ENCODE measurements around the gene DNM3.

Gene DNM3

DNA sequence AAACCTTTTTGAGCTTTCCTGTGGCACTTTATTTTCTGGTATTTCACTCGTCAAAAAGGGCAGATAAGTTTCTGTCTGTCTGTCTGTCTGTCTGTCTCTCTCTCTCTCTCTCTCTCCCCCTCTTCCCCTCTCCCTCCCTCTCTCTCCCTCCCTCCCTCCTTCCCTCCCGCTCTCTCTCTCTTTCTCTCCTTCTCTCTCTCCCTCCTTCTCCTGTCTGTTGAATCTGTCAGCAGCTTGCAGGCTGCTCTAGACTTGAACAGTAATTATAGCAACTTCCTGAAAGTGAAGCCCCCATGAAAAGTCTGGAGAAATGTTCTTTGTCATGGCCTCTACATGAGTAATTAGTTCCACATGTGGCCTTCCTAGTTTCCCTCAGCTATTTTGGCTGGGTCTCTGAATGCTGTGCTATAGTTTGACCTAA lies 303.9 kb downstream of the DNM3 start:
- Histone ChIP-seq H3K4me3 (ENCODE audit: low read depth in 1 of 2, low read length in 2 of 2) (peak overlapping the region; percentile 64 to 93), H3K9me3 (ENCODE audit: low read length) (no peaks in the 10 kb centered on the region), H3K4me1 (ENCODE audit: insufficient read depth, low read length) (peaks cover 6% of the 10 kb centered on the region), H3K27ac (ENCODE audit: low read depth, low read length) (peak overlapping the region; percentile 96), H3K27me3 (ENCODE audit: control insufficient read depth in 1 of 2, insufficient read depth in 2 of 2, low read length in 2 of 2) (no peaks in the 10 kb centered on the region), H3K36me3 (ENCODE audit: insufficient read depth, low read length) (no peaks in the 10 kb centered on the region), H3K9ac (ENCODE audit: low read length) (peak overlapping the region; percentile 91)

DNA sequence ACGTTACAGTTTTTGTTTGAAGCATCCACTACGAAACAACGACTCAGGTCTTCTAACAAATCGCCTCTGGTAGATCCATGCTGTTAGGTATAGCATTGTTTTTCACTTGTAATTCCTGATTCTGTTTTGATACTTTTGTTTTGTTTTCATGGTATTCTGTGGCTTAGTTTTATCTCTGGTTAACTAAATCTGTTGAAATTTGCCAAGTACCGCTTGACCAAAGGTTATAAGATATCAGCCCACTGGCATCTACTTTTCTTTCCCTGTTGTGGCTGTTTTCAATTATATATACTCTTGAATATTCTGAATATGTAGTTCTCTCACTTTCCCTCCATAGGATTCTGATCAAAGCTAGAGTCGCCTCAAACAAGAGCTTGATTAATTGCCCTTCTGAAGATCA lies 304.4 kb downstream of the DNM3 start:
- Histone ChIP-seq H3K27ac (ENCODE audit: low read depth, low read length) (peak overlapping the region; percentile 96), H3K4me1 (ENCODE audit: insufficient read depth, low read length) (peaks cover 9% of the 10 kb centered on the region), H3K4me3 (ENCODE audit: low read depth in 1 of 2, low read length in 2 of 2) (peak overlapping the region in 1 of 2 donors; percentile 93), H3K36me3 (ENCODE audit: insufficient read depth, low read length) (no peaks in the 10 kb centered on the region), H3K27me3 (ENCODE audit: control insufficient read depth in 1 of 2, insufficient read depth in 2 of 2, low read length in 2 of 2) (no peaks in the 10 kb centered on the region), H3K9ac (ENCODE audit: low read length) (peak overlapping the region; percentile 91), H3K9me3 (ENCODE audit: low read length) (no peaks in the 10 kb centered on the region)

DNA sequence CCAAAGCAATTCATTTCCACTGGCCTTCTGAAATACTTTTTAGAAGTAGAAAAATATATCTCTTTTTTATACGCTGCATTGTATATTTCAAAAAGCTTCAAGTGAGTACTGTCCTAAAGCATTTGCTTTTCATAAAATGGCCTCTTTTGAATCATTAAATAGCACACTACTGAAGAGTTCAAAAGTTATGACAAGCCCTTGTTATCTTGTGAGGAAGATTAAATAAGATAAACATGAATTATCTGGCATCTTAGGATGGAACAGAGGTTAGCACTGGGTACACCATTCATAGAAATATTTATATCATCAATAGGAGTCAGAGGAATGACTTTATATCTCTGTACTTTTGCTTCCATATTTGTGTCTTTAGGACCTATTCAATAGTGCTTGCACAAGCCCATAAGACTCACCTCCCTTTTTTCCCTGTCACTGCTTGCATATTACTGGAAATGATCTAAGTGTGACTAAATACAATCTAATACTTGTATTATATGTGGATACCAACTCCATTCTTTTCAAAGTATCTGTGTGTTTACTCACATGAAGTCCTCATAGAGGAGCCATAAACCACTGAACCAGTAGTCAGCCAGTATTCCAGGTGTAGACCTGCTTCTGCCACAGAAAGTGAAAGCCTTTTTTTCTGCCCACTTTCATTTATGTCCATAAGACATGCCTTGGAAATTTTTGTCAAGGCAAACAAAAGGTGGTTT lies 305.0 kb downstream of the DNM3 start:
- Histone ChIP-seq H3K9ac (ENCODE audit: low read length) (no peak overlapping the region), H3K9me3 (ENCODE audit: low read length) (no peaks in the 10 kb centered on the region)

DNA sequence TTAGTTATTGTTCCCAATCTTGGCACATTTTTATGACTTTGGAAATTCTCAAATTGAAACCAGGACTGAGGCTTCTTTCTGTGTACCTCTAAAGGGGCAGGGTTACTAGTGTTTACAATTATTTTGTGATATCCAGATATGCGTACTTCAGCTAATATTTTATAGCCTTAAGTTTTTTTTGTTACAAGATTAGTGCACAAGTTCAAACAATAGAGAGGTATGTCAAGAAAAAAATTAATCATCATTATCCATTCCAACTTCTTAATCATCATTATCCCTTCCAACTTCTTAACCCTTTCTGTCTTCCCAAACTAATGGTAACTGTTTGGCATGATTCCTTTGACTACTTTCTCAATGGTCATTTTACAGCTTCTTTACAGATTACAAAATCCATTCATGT lies 306.2 kb downstream of the DNM3 start:
- H3K27me3 ChIP-seq (ENCODE audit: control insufficient read depth in 1 of 2, insufficient read depth in 2 of 2, low read length in 2 of 2), result no peaks in the 10 kb centered on the region
- H3K9ac ChIP-seq (ENCODE audit: low read length), result no peak overlapping the region
- no peak overlapping the region for H3K27ac ChIP-seq (ENCODE audit: low read depth, low read length)
- no peaks in the 10 kb centered on the region for H3K9me3 ChIP-seq (ENCODE audit: low read length)
- H3K36me3 ChIP-seq (ENCODE audit: insufficient read depth, low read length), result no peaks in the 10 kb centered on the region
- no peak overlapping the region for H3K4me3 ChIP-seq (ENCODE audit: low read depth in 1 of 2, low read length in 2 of 2)
- H3K4me1 ChIP-seq (ENCODE audit: insufficient read depth, low read length), result peaks cover 10% of the 10 kb centered on the region

More for the DNA sequence above, 305.0 kb downstream of the DNM3 start:
- Histone ChIP-seq H3K4me3 (ENCODE audit: low read depth in 1 of 2, low read length in 2 of 2) (no peak overlapping the region), H3K4me1 (ENCODE audit: insufficient read depth, low read length) (peaks cover 10% of the 10 kb centered on the region), H3K36me3 (ENCODE audit: insufficient read depth, low read length) (no peaks in the 10 kb centered on the region), H3K27me3 (ENCODE audit: control insufficient read depth in 1 of 2, insufficient read depth in 2 of 2, low read length in 2 of 2) (no peaks in the 10 kb centered on the region), H3K27ac (ENCODE audit: low read depth, low read length) (peak overlapping the region; percentile 96)

DNA sequence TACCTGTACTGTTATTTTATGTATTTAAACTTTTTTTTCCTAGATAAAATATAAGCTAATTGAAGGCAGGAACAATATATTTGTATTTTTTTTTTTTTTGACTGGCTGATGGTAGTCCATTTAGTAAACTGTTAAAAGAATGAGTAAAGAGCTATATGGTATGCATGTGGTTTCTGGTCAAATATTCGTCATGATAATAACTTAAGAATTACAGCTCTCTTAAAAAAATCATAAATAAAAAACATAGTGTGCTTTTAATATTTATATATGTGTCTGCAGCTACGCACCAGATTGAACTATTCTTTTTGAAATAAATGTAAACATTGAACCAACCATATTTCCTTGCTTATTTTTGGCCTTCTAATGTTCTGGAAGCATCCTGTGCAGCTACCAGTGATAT lies 306.9 kb downstream of the DNM3 start:
- Histone ChIP-seq H3K4me3 (ENCODE audit: low read depth in 1 of 2, low read length in 2 of 2) (no peak overlapping the region), H3K27me3 (ENCODE audit: control insufficient read depth in 1 of 2, insufficient read depth in 2 of 2, low read length in 2 of 2) (no peaks in the 10 kb centered on the region), H3K9ac (ENCODE audit: low read length) (no peak overlapping the region), H3K4me1 (ENCODE audit: insufficient read depth, low read length) (peaks cover 10% of the 10 kb centered on the region), H3K36me3 (ENCODE audit: insufficient read depth, low read length) (no peaks in the 10 kb centered on the region), H3K27ac (ENCODE audit: low read depth, low read length) (no peak overlapping the region), H3K9me3 (ENCODE audit: low read length) (no peaks in the 10 kb centered on the region)

DNA sequence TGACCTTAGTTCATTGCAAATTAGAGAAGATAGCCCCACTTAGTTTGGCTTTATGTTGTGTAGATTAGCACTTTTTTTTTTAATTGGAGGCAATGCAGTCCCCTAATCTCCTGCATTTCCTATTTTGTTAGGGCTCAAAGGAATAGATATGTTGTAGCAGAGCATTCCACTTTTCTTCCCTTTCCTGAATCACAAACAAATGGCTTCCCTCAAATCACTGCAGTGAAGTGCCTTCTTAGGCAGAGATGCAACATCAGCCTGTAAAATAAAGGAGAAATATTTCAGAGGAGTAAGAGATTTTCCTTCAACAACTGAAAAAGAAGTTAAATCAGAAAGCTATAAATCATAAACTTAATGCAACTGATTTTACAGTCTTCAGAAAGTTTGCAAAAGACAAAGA lies 307.4 kb downstream of the DNM3 start:
- H3K4me3 ChIP-seq (ENCODE audit: low read depth in 1 of 2, low read length in 2 of 2), result no peak overlapping the region
- H3K9ac ChIP-seq (ENCODE audit: low read length), result no peak overlapping the region
- peaks cover 10% of the 10 kb centered on the region for H3K4me1 ChIP-seq (ENCODE audit: insufficient read depth, low read length)
- no peaks in the 10 kb centered on the region for H3K9me3 ChIP-seq (ENCODE audit: low read length)
- no peaks in the 10 kb centered on the region for H3K36me3 ChIP-seq (ENCODE audit: insufficient read depth, low read length)
- H3K27me3 ChIP-seq (ENCODE audit: control insufficient read depth in 1 of 2, insufficient read depth in 2 of 2, low read length in 2 of 2), result no peaks in the 10 kb centered on the region
- no peak overlapping the region for H3K27ac ChIP-seq (ENCODE audit: low read depth, low read length)

DNA sequence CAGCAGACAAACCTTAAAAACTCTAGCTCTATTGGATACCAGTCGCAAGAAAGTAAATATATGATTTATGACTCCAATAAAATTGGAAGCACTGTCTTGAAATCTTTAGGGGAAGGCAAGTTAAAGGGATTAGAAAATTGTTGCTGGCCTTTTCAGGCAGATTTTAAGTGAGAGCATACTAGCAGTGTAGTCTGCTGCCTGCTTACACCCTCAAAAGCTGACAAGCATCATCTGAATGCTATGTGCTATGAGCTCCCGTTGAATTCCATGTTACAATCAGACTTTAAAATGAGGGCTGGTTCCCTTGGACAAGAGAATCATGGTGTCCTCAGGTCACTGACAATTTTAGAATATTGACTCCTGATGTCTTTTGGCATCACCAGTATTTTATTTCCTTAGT lies 308.0 kb downstream of the DNM3 start:
- H3K36me3 ChIP-seq (ENCODE audit: insufficient read depth, low read length), result no peaks in the 10 kb centered on the region
- no peaks in the 10 kb centered on the region for H3K9me3 ChIP-seq (ENCODE audit: low read length)
- H3K9ac ChIP-seq (ENCODE audit: low read length), result no peak overlapping the region
- no peaks in the 10 kb centered on the region for H3K27me3 ChIP-seq (ENCODE audit: control insufficient read depth in 1 of 2, insufficient read depth in 2 of 2, low read length in 2 of 2)
- H3K4me3 ChIP-seq (ENCODE audit: low read depth in 1 of 2, low read length in 2 of 2), result no peak overlapping the region
- no peak overlapping the region for H3K27ac ChIP-seq (ENCODE audit: low read depth, low read length)
- H3K4me1 ChIP-seq (ENCODE audit: insufficient read depth, low read length), result peaks cover 10% of the 10 kb centered on the region

DNA sequence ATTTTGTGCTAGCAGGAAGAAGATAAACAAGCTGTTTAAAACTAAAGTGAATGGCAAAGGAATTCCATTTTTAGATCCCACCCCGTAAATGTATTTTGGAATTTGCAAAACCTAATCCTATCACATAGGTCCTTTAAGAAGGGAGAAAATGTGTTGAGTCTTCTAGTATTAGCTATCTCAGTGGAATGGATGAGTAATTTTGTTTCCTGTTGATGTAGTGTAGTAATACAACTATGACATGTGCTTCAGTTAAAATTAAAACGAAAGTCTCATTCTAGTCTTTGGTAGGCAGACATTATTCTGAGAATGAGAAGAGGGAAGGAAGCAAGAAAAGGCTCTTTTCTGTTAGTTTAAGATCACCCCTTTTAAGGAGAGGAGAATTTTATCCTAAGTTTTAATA lies 313.3 kb downstream of the DNM3 start:
- no peak overlapping the region for H3K4me3 ChIP-seq (ENCODE audit: low read depth in 1 of 2, low read length in 2 of 2)
- no peak overlapping the region for H3K27ac ChIP-seq (ENCODE audit: low read depth, low read length)
- no peaks in the 10 kb centered on the region for H3K36me3 ChIP-seq (ENCODE audit: insufficient read depth, low read length)
- no peak overlapping the region for H3K9ac ChIP-seq (ENCODE audit: low read length)
- peaks cover 5% of the 10 kb centered on the region for H3K4me1 ChIP-seq (ENCODE audit: insufficient read depth, low read length)
- H3K27me3 ChIP-seq (ENCODE audit: control insufficient read depth in 1 of 2, insufficient read depth in 2 of 2, low read length in 2 of 2), result no peaks in the 10 kb centered on the region
- H3K9me3 ChIP-seq (ENCODE audit: low read length), result no peaks in the 10 kb centered on the region

DNA sequence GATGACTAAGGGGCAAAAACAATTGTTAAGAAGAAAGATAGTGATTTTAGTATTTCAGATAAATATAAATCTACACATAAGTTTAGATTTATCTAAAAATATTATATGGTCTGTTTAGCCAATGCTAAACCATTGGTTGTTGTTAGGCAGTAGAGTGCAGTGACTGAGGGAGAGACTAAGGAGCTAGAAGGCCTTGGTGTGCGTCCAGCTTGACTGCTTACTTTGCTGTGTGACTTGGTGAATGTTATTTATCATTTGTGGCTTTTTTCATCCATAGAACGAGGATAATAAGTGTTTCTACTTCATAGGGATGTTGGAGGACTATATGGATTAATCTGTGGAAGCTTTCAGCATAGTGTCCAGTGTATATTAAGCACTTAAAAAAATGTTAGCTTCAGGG lies 314.5 kb downstream of the DNM3 start:
- no peaks in the 10 kb centered on the region for H3K36me3 ChIP-seq (ENCODE audit: insufficient read depth, low read length)
- no peaks in the 10 kb centered on the region for H3K27me3 ChIP-seq (ENCODE audit: control insufficient read depth in 1 of 2, insufficient read depth in 2 of 2, low read length in 2 of 2)
- H3K9me3 ChIP-seq (ENCODE audit: low read length), result no peaks in the 10 kb centered on the region
- H3K4me1 ChIP-seq (ENCODE audit: insufficient read depth, low read length), result no peaks in the 10 kb centered on the region
- no peak overlapping the region for H3K9ac ChIP-seq (ENCODE audit: low read length)
- no peak overlapping the region for H3K27ac ChIP-seq (ENCODE audit: low read depth, low read length)
- H3K4me3 ChIP-seq (ENCODE audit: low read depth in 1 of 2, low read length in 2 of 2), result no peak overlapping the region

DNA sequence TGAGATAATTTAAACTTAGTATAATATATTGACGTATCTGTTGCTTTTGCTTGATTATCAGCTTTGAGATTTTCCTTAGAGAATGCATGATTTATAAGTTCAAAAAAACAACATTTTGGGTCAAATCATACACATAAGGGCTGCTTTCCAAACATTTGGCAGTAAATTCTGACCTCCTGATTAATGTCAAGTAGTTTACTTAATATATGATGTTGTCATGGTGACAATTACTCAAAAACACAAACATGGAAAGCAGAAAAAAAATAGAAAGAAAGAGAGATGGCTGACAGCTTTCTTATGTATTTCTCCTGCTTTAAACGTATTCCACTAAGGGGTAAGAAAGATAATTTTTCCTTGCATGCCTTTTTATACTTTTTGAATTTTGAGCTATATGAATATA lies 320.9 kb downstream of the DNM3 start:
- Histone ChIP-seq H3K4me3 (ENCODE audit: low read depth in 1 of 2, low read length in 2 of 2) (no peak overlapping the region), H3K36me3 (ENCODE audit: insufficient read depth, low read length) (no peaks in the 10 kb centered on the region), H3K4me1 (ENCODE audit: insufficient read depth, low read length) (no peaks in the 10 kb centered on the region), H3K9me3 (ENCODE audit: low read length) (no peaks in the 10 kb centered on the region), H3K9ac (ENCODE audit: low read length) (no peak overlapping the region), H3K27ac (ENCODE audit: low read depth, low read length) (no peak overlapping the region), H3K27me3 (ENCODE audit: control insufficient read depth in 1 of 2, insufficient read depth in 2 of 2, low read length in 2 of 2) (no peaks in the 10 kb centered on the region)

DNA sequence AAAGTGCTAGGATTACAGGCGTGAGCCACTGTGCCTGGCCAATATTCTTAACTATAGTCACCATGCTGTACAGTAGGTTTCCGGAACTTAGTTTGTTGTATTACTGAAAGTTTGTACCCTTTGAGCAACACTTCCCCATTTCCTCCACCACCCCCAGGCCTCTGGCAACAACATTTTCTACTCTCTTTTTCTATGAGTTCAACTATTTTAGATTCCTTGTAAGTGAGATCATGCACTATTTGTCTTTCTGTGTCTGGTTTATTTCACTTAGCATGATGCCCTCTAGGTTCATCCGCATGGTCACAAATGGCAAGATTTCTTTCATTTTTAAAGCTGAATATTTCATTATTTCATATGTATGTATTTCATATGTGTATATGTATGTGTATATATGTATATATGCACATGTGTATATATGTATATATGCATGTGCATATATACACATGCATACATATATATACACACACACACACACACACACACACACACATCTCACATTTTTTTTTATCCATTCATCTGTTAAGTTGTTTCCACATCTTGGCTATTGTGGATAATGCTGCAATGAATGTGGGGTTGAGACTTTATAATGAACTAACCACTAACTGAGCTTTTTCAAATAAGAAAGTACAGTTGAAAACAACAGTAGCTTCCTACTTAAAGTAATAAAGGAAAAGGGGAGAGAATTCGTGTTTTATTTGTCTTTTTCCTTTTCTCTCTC lies 322.4 kb downstream of the DNM3 start:
- Histone ChIP-seq H3K27ac (ENCODE audit: low read depth, low read length) (no peak overlapping the region), H3K27me3 (ENCODE audit: control insufficient read depth in 1 of 2, insufficient read depth in 2 of 2, low read length in 2 of 2) (no peaks in the 10 kb centered on the region), H3K36me3 (ENCODE audit: insufficient read depth, low read length) (no peaks in the 10 kb centered on the region), H3K9me3 (ENCODE audit: low read length) (no peaks in the 10 kb centered on the region), H3K4me1 (ENCODE audit: insufficient read depth, low read length) (no peaks in the 10 kb centered on the region), H3K4me3 (ENCODE audit: low read depth in 1 of 2, low read length in 2 of 2) (no peak overlapping the region), H3K9ac (ENCODE audit: low read length) (no peak overlapping the region)

DNA sequence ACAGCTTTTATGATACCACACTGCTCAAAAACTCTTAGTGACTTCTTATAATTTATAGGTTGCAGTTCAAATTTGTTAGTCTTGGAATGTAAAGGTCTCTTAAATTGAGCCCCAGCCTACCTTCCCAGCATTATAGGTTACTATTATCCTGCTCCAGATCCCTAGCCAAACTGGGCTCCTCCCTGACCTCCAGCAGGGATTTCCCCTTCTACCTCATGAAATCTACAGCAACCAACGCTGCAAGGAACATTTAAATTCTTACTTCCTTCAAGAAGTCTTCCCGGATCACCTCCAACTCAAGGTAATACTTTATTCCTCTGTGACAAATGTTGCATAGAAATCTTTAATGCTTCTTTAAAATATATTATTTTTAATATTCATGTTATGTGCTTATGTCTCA lies 324.1 kb downstream of the DNM3 start:
- no peaks in the 10 kb centered on the region for H3K27me3 ChIP-seq (ENCODE audit: control insufficient read depth in 1 of 2, insufficient read depth in 2 of 2, low read length in 2 of 2)
- no peak overlapping the region for H3K9ac ChIP-seq (ENCODE audit: low read length)
- no peaks in the 10 kb centered on the region for H3K4me1 ChIP-seq (ENCODE audit: insufficient read depth, low read length)
- no peaks in the 10 kb centered on the region for H3K36me3 ChIP-seq (ENCODE audit: insufficient read depth, low read length)
- H3K27ac ChIP-seq (ENCODE audit: low read depth, low read length), result no peak overlapping the region
- no peak overlapping the region for H3K4me3 ChIP-seq (ENCODE audit: low read depth in 1 of 2, low read length in 2 of 2)
- H3K9me3 ChIP-seq (ENCODE audit: low read length), result no peaks in the 10 kb centered on the region

Data from muscle layer of colon (tissue), 2 donors.